Stimulated activated CD8-positive, alpha-beta memory T cell treated with anti-CD3 and anti-CD28 coated beads, Interleukin-12 subunit alpha, Interleukin-12 subunit beta, amount 100 ng/mL, for 24 hours (primary cell): ENCODE results near the gene ANKRD34A.
"Not testable (repeated sequence)": the region's sequence is repeated elsewhere in the genome, so short reads cannot be mapped to it uniquely, and the experiment has no call there.

ENCODE experiments used
- DNase-seq: peaks from one replicate; pipeline ENCODE4 v3.0.0-alpha.2; 2020; ENCODE audit errors: extremely low read depth

Gene ANKRD34A

DNA sequence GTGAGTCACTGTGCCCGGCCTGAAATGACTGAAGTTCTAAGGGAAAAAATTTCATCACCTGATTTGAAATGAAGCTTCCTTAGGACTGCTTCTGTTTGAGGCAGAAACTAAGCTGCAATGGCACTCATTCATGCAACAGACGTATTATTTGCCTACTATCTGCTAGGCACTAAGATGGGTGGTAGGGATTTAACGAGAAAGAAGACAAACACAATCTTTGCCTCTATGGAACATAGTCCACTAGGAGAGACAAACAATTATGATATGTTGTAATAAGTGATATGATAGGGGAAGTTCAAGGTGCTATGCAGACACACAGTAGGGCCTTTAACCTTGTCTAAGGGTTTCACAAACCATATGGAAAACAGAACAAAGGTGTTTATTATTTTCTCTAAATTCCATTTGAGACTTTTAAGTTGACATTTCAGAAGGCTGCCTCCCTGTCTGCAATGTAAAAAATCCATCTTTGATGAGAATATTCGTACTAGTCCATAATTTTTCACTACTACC is 17.8 kb downstream of the ANKRD34A start:
- no peak for DNase-seq

DNA sequence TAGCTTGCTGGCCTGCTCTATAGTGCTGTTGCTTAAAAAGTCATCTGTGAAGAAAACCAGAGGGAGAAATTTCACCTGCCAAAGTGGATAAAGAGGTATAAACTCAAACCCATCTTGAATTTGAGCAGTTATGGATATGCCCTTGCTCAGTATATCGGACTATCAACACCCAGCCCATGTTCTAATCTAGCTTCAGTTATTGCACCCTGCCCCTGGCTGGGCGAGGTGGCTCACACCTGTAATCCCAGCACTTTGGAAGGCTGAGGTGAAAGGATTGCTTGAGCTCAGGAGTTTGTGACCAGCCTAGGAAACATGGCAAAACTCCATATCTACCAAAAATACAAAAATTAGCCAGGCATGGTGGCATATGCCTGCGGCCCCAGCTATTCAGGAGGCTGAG is 19.8 kb downstream of the ANKRD34A start:
- no peak for DNase-seq

DNA sequence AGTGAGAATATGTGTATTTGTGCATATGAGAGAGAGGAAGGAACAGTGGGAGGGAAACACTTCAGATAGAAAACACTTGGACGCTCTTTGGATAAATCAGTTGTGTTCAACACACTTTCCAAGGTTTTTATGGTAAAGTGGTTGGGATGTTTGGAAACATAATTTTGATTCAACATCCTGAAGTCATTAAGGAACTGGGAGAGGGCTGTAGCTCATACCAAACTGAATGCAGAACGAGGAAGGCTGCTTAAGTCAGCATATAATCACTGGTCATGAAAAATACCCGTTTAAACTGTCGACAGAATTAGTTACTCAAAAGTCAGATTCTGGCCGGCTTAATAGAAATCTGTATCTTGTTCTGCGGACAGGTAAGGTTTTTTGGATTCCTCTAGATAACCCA is 21.5 kb downstream of the ANKRD34A start:
- DNase-seq: no peak

DNA sequence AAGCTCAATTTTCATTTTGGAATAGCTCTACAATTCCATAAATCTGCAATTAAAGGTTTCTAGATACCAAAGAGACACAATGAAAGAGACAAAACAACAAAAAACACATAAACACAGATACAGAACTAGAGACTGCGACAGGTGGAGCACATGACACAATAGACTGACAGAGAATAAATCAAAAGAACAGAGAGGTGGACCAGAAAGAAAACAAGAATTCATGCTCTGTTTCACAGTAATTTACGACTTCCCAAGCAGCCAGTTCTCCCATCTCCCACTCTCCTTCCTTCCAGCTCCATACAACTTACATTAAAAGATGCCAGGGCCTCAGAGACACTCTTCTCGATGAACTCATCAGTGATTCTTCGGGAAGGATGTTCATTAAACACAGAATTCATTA is 22.0 kb downstream of the ANKRD34A start:
- DNase-seq: no peak

DNA sequence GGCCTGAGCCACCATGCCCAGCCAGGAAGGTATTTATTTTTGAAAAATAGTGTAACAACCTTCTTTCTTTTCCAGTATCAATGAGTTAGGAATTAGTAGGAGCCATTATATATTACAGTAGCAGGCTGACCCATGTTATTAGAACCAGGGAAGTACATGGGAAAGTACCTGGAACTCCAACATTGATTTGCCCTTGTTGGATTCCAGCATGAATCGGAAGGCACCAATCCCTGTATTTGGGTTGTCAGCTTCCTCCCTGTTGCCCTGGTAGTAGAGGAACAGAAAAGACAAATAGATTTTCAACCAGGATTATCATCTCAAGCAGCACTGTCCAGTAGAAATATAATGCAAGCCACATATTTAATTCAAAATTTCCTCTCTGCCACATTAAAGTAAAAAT is 26.9 kb downstream of the ANKRD34A start:
- no peak for DNase-seq

DNA sequence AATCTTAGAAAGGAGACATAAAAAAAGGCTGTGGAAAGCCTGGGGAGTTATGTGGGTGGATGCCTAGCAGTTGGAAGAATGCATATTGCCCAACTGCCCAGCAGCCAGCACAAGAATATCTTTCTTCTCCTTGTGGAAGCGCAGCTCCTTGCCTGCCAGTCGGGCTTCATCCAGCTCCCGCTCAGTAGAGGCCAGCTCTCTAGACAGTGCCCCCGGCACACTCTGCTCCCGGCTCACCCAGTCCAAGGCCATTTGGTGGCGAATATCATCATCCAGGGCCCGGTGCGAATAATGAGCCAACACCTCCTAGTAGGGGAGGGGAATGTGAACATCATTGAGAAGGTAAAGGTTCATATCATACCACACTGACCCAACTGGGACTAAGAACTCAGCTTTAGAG is 28.1 kb downstream of the ANKRD34A start:
- DNase-seq: no peak

DNA sequence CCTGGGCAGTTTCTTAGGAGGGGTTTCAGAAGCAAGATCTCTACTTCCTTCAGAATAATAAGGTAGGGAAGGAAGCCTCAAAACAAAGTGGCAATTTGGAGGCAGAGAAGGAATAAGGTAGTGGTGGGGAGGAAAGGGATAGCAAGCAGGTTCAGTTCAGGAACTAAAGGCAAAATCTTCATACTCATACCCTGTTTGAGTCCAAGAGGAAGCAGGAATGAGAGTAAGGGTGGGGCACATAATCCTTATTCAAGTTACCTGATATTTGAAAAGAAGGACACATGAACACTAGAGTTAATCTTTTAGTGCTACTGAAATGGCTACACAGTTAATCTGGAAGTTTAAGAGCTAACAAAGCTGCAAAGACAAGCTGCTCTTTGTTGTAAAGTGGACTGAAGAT is 28.7 kb downstream of the ANKRD34A start:
- DNase-seq: no peak

DNA sequence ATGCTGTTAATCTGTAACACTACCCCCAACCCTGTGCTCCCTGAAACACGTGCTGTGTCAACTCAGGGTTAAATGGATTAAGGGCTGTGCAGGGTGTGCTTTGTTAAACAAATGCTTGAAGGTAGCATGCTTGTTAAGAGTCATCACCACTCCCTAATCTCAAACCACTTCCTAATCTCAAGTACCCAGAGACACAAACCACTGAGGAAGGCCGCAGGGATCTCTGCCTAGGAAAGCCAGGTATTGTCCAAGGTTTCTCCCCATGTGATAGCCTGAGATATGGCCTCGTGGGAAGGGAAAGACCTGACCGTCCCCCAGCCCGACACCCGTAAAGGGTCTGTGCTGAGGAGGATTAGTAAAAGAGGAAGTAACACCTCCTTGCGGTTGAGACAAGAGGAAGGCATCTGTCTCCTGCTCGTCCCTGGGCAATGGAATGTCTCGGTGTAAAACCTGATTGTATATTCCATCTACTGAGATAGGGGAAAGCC is 31.8 kb downstream of the ANKRD34A start:
- DNase-seq: not testable (repeated sequence)

DNA sequence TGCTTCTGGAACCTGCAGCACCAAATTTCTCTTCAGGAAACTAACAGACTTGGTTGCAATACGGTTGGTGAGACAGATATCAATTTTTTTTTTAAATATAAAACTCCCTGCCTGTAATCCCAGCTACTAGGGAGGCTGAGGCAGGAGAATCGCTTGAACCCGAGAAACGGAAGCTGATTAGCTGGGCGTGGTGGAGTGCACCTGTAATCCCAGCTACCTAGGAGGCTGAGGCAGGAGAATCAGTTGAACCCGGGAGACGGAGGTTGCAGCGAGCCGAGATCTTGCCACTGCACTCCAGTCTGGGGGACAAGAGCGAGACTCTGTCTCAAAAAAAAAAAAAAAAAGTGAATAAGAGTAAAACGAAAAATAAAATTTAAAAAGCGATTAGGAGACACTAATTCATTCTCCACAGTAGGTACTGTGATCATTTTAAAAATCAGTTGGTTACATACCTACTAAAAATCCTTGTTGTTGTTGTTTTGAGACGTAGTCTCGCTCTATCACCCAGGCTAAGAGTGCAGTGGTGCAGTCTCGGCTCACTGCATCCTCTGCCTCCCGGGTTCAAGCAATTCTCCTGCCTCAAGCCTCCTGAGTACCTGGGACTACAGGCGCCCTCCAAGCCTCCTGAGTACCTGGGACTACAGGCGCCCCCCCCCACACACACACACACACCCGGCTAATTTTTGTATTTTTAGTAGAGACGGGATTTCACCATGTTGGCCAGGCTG is 36.3 kb downstream of the ANKRD34A start:
- no peak for DNase-seq

DNA sequence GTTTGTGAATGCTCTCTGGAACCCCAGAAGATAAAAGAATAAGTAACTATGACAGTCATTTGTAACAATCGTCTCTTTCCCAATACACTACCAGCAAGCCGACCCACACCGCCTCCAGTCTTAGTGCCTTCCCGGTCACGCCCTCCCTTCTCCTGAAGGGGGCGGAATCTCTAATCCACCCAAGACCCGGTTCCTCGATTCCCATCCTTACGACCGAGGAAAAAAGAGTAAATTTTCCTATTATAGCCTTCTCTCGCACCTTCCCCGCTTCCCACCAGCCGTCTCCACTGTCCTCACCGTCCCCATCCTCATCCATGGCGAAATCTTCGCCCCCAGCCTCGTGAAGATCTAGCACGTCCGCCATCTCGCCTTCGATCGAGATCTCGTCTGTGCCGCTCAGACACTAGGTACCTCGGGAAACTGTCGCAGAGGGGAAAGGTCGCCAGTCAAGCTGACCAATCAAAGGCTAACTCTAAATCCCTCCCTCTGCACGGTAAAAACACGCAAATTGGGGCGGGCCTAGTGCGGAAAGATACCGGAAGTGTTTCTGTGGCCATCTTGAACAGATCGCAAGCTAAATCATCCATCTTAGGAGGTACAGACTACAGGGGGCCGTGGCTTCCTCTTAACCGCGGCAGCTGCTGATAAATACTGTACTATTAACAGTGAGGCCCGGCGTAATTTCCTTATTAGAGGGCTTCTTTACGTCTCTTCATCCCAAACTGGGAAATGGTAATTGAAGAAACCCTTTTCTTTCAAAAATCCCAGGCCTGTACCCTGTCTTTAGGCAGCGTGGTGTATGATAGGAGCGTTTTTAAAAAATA is 37.1 kb downstream of the ANKRD34A start, which contains the start of gene RBM8A:
Gene RBM8A, minus strand, starts transcription at position 422 of the 824 bp plus-strand sequence. Its CDS starts 58 bp downstream, at position 364.
- peak; percentile 78 for DNase-seq

DNA sequence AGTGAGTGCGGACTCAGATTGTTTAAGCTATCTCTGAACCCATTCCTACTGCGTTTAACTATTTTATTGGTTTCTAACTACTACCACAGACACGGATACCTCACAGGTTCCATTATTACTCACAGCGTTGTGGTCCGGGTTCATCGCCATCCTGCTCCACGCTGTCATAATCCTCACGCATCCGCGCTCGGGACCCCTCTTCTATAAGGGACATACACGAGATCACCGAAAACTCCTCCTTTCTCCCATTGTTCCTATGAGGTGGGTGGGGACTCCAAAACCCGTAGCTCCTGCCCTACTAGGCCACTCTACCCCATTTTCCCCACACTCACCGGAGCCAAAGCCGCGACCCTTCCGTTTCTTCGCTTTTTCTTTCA is 37.7 kb downstream of the ANKRD34A start:
- peak; percentile 19 for DNase-seq

DNA sequence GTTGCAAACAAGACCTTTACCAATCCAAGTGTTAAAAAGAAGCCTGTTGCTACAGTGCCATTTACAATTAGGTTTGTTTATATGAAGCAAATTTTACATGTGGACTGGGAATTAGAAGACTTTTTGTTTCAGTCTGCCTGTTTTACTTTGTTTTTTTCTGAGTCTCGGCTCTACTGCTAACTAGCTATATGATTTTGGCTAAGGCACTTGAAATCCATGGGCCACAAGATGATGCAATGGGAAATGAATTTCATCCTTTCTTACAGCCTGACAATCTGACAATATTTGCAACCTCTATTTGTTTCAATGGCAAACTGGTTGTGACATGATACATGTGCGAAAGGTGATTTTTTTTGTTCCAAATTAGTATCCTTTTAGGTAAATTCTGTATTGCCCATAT is 42.1 kb downstream of the ANKRD34A start:
- DNase-seq: no peak

DNA sequence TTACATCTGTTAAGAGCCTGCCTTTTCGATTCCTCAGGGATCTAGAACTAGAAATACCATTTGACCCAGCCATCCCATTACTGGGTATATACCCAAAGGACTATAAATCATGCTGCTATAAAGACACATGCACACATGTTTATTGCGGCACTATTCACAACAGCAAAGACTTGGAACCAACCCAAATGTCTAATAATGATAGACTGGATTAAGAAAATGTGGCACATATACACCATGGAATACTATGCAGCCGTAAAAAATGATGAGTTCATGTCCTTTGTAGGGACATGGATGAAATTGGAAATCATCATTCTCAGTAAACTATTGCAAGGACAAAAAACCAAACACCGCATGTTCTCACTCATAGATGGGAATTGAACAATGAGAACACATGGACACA is 44.1 kb downstream of the ANKRD34A start:
- not testable (repeated sequence) for DNase-seq

DNA sequence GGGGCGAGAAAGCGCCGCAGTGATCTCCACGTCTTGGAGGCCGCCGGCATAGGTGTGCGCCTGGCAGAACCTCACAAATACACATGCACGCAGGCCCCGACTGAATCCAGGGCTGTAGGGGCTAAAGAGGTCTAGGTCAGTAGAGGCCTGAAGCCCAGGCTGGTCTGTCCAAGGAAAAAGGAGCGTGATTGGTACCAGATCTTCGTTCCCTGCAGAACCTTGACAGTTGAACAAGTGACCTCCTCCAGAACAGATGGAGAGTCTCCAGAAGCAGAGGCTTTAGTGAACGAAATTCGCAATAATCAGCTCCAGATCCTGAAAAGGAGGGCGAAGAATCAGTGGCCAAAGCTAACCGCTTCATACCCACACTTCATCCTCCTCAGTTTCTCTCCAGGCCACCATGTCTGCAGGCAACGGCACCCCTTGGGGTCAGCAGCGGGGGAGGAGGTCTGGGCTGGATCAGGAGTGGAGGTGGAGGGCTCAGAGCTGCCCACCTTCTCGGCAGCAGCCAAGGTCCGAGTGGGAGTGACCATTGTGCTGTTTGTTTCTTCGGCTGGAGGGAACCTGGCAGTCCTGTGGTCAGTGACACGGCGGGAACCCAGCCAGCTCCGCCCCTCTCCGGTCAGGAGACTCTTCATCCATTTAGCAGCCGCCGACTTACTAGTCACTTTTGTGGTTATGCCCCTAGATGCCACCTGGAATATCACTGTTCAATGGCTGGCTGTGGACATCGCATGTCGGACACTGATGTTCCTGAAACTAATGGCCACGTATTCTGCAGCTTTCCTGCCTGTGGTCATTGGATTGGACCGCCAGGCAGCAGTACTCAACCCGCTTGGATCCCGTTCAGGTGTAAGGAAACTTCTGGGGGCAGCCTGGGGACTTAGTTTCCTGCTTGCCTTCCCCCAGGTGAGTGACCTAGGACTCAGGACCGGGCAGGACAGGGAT is 45.1 kb downstream of the ANKRD34A start:
- no peak for DNase-seq

DNA sequence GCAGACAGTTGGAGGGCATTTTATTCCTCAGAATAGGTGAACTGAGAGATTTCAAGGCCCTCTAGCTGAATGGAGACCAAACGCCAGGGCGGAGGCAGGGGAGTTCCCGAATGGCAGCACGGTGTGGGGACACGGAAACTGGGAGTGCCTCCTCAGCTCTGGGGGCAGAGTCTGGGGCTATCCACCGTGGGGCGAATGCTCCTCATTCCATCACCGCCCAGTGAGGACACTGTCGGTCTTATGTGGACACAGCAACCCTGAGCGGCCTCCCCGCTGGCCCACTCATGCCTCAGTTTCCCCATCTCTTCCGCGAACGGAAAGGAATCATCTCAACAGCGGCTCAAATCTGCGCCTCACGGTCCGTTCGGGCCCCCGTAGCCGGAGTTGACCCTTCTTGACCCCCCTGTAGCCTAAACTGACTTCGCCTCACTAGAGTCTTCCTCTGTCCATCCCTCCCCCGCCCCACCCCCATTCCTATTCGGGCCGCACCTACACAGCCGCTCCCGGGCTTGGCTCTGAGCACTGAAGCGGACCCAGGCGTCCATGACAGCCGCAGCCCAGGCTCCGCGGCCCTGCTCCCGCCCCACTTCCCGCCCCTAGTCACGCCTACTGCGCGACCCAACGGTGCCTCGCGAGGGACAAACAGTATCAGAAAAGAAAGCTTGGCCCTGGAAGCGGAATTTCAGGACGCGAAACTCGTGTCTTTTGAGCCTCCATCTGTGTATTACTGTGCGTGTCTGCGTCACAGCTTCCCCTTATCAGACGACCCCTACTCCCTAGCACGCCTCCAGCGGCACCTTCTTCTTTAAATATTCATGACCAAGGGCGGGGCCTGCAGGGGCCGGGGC is 46.0 kb downstream of the ANKRD34A start, which contains the start of gene PEX11B:
Gene PEX11B, minus strand, starts transcription at position 574 of the 848 bp plus-strand sequence. Its CDS starts 29 bp downstream, at position 545.
- DNase-seq: peak; percentile 82

DNA sequence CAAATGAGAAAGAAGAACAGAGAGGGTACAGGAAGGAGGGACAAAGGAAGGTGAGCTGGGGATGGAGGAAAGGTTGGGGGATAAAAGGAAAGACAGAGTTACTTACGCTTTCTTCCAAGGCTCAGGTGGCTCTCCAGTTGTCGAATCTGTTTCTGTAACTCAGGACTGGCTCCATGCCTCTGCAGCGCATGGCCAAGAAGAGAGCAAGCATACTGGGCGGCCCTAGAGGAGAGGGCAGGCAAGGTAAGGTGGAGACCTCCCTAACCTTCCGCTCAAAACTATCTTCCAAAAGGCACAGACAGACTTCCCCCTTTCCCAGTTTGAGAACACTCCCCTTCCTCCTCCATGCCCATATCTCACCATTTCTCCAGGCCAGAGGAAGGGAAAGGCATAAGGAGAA is 46.8 kb downstream of the ANKRD34A start:
- no peak for DNase-seq

DNA sequence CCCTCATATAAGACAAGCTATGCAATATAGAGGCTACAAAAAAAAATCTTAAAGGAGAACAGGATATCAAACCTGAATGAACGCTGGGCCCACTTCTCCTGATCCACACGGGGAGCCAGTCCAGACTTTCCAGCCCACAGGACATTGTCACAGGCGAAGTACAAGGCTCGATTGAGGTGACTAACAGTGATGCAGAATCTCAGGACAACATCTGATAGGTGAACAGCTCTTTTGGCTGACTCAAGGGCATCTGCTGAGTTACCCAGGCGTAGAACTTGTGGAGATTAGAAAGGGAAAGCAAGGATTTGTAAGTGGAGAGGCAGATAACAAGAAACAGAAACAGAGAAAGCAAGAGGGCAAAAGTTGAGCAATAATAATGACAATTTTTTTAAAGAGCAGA is 47.6 kb downstream of the ANKRD34A start:
- DNase-seq: no peak

DNA sequence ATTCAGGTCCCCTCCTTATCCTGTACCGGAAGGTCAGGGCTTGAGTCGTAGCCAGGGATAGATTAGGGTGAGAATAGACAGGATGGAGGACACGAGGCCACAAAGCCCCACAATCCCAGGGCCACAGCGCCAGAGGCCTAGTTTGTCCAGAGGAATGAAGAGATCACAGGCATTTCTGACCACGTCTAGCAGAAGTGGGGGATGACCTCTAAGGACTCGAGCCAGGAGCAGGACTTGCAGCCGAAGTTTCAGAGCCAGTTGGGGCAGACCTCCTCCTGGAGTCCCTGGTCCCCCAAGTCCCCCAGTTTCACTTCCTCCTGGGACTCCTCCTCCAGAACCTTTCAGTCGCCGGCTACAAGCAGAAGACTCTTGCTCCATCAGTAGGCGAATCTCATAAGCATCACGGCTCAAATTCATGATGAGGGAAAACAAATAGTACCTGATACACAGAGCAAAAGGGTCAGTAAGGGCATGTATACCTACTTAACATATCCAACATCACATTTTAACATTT is 52.2 kb downstream of the ANKRD34A start:
- DNase-seq: no peak
